HepG2 (cell line): ENCODE measurements around the gene BPIFB2. TPM values are rescaled to one million over a fixed set of nuclear protein-coding genes. Genes with fewer than 3 reads are reported as not detected.
A peak's percentile ranks its signal among the peaks of the same experiment; 100 is the strongest.

Experiments used
- AKAP8 ChIP-seq: sonication (generic); formaldehyde crosslinking; IDR thresholded peaks from 2 replicates; pipeline ENCODE4 v1.5.1; 2020; ENCODE audit warnings: mild to moderate bottlenecking, missing genetic modification reagents
- ARHGAP35 ChIP-seq: sonication (generic); formaldehyde crosslinking; IDR thresholded peaks from 2 replicates; pipeline ENCODE4 v1.9.0; 2022; ENCODE audit warnings: mild to moderate bottlenecking, inconsistent platforms, moderate library complexity, missing genetic modification reagents, borderline replicate concordance
- EED ChIP-seq: sonication (generic); formaldehyde crosslinking; IDR thresholded peaks from 2 replicates; pipeline ENCODE4 v1.5.0; 2020; ENCODE audit warnings: mild to moderate bottlenecking, missing genetic modification reagents
- HNRNPL ChIP-seq: fragments of 200-400 bp; formaldehyde crosslinking; IDR thresholded peaks from 2 replicates; pipeline ENCODE4 v1.6.1; 2017; ENCODE audit warnings: mild to moderate bottlenecking, low read depth, low read length
- HOXA7 ChIP-seq: sonication (generic); formaldehyde crosslinking; IDR thresholded peaks from 2 replicates; pipeline ENCODE4 v1.8.1; 2022; ENCODE audit warnings: mild to moderate bottlenecking, missing genetic modification reagents, moderate library complexity
- JARID2 ChIP-seq: sonication (generic); formaldehyde crosslinking; IDR thresholded peaks from 2 replicates; pipeline ENCODE4 v1.8.1; 2023; ENCODE audit warnings: missing genetic modification reagents, inconsistent platforms; ENCODE audit not compliant: insufficient replicate concordance
- KDM5B ChIP-seq: sonication (generic); formaldehyde crosslinking; IDR thresholded peaks from 2 replicates; pipeline ENCODE4 v1.4.0; 2020; ENCODE audit warnings: missing genetic modification reagents, mild to moderate bottlenecking, borderline replicate concordance
- NBN ChIP-seq: fragments of 450-650 bp; conservative IDR thresholded peaks from 2 replicates; pipeline ENCODE4 v1.6.1; 2017
- NFE2L1 ChIP-seq: sonication (generic); formaldehyde crosslinking; IDR thresholded peaks from 2 replicates; pipeline ENCODE4 v1.4.0; 2020; ENCODE audit warnings: missing genetic modification reagents, mild to moderate bottlenecking, borderline replicate concordance
- ZBTB42 ChIP-seq: sonication (generic); formaldehyde crosslinking; IDR thresholded peaks from 2 replicates; pipeline ENCODE4 v1.5.0; 2020; ENCODE audit warnings: mild to moderate bottlenecking, missing genetic modification reagents
- ZNF383 ChIP-seq: sonication (generic); formaldehyde crosslinking; IDR thresholded peaks from 2 replicates; pipeline ENCODE4 v1.4.0; 2020; ENCODE audit warnings: missing genetic modification reagents, mild to moderate bottlenecking, borderline replicate concordance
- ZNF670 ChIP-seq: sonication (generic); formaldehyde crosslinking; IDR thresholded peaks from 2 replicates; pipeline ENCODE4 v1.8.0; 2022; ENCODE audit warnings: mild to moderate bottlenecking, missing genetic modification reagents, borderline replicate concordance
- ZNF7 ChIP-seq: IDR thresholded peaks from 2 replicates; pipeline ENCODE4 v1.6.1; 2016; ENCODE audit warnings: missing biosample characterization, missing genetic modification reagents
- ZNF790 ChIP-seq: sonication (generic); formaldehyde crosslinking; IDR thresholded peaks from 2 replicates; pipeline ENCODE4 v1.8.0; 2022; ENCODE audit warnings: missing genetic modification reagents, mild to moderate bottlenecking, borderline replicate concordance
- ZZZ3 ChIP-seq: sonication (generic); formaldehyde crosslinking; IDR thresholded peaks from 2 replicates; pipeline ENCODE4 v1.4.0; 2020; ENCODE audit warnings: missing genetic modification reagents, mild to moderate bottlenecking, borderline replicate concordance
- polyA plus RNA-seq, 8 experiments: library from polyadenylated mRNA; depleted of rRNA in 3 of 8; stranded (reverse) in 7 of 8; unstranded in 1 of 8; fragments of >200 nt; fragmentation: Illumina TruSeq in 4 of 8; extraction: Trizol in 4 of 8; gene quantifications; 2 replicates each; pipeline versions ENCODE4 v1.2.1 to v1.2.3, GENCODE V29; 2011 to 2016; ENCODE audit warnings: low read depth in 4 of 8, missing spikeins in 1 of 8, mixed read lengths in 1 of 8; ENCODE audit not compliant: insufficient read depth in 1 of 8
- total RNA-seq, 5 experiments: library from RNA; depleted of rRNA; stranded (reverse); fragments of >200 nt; fragmentation: Illumina TruSeq; extraction: Trizol; gene quantifications; 2 replicates each; pipeline ENCODE4 v1.2.3, GENCODE V29; 2016; ENCODE audit warnings: low read depth in 1 of 5
- TF ChIP-seq, protein P1 (sequence below): sonication (generic); formaldehyde crosslinking; IDR thresholded peaks from 2 replicates; pipeline ENCODE4 v1.5.1; 2020; ENCODE audit warnings: missing genetic modification reagents, mild to moderate bottlenecking, borderline replicate concordance
- TF ChIP-seq, protein P2 (sequence below): sonication (generic); formaldehyde crosslinking; IDR thresholded peaks from 2 replicates; pipeline ENCODE4 v1.5.1; 2020; ENCODE audit warnings: mild to moderate bottlenecking, missing genetic modification reagents, moderate library complexity
- TF ChIP-seq, protein P3 (sequence below): sonication (generic); formaldehyde crosslinking; conservative IDR thresholded peaks from 2 replicates; pipeline ENCODE4 v1.8.0; 2022; ENCODE audit warnings: missing genetic modification reagents
- TF ChIP-seq, protein P4 (sequence below): sonication (generic); formaldehyde crosslinking; conservative IDR thresholded peaks from 2 replicates; pipeline ENCODE4 v1.4.0; 2020; ENCODE audit warnings: missing genetic modification reagents
- TF ChIP-seq, protein P5 (sequence below): sonication (generic); formaldehyde crosslinking; IDR thresholded peaks from 2 replicates; pipeline ENCODE4 v1.4.0; 2020; ENCODE audit warnings: mild to moderate bottlenecking, missing genetic modification reagents

The BPIFB2 gene
- total and polyA plus RNA-seq, 2 of the 13 experiments (the other 11 are each of a cell fraction or from before 2014, with no cell fraction given): 54.5 to 902 TPM

DNA sequence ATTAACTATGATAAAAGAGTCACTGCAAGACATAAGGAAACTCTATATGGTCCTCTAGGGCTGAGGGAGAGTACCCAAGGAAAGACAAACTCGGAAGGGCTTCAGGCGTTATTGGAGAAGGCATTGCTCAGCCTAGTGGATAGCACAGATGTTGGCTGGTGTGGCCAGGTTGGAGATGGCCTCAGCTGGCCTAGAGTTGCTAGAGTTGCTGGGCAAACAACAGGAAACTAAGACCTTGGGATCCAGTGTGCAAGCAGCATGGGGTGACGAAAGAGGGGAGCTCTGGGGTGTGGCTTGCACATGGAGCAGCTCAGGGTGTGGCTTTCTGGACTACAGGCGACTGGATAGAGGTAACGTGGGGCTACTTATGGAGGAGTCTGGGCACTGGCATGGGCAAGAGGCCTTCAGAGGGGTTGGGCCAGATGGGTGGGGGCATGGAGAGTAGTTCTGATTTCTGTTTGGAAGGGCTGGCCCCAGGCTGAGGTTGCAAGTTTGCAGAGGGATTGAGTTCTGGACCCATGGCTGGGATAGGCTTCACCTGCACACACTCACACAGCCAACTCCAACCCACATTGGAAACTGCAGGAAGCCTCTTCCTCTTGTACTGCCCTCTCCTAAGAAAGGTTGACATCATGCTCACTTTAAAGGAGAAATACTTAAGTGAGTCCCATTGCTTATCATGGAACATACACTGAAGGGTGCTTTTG, 18.7 kb downstream of the BPIFB2 start (continued):
- TF ChIP-seq ARHGAP35 (CRISPR knock-in tag) (no peak), ZNF7 (CRISPR knock-in tag) (no peak), KDM5B (CRISPR knock-in tag) (no peak; the same call in 1 of the 2 replicates), JARID2 (no peak), ZNF670 (no peak), EED (CRISPR knock-in tag) (no peak), ZBTB42 (CRISPR knock-in tag) (no peak), HOXA7 (CRISPR knock-in tag) (no peak), ZZZ3 (CRISPR knock-in tag) (no peak), ZNF790 (0 out of 2 replicates have a peak, but pooled peaks have one; percentile 83), HNRNPL (peak; percentile 72; the same call in 1 of the 2 replicates), NFE2L1 (CRISPR knock-in tag) (no peak), ZNF383 (CRISPR knock-in tag) (no peak), AKAP8 (peak; percentile 91), NBN (no peak)
- TF ChIP-seq, protein P1, sequence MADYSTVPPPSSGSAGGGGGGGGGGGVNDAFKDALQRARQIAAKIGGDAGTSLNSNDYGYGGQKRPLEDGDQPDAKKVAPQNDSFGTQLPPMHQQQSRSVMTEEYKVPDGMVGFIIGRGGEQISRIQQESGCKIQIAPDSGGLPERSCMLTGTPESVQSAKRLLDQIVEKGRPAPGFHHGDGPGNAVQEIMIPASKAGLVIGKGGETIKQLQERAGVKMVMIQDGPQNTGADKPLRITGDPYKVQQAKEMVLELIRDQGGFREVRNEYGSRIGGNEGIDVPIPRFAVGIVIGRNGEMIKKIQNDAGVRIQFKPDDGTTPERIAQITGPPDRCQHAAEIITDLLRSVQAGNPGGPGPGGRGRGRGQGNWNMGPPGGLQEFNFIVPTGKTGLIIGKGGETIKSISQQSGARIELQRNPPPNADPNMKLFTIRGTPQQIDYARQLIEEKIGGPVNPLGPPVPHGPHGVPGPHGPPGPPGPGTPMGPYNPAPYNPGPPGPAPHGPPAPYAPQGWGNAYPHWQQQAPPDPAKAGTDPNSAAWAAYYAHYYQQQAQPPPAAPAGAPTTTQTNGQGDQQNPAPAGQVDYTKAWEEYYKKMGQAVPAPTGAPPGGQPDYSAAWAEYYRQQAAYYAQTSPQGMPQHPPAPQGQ (CRISPR knock-in tag): peak; percentile 42; the same call in 1 of the 2 replicates
- TF ChIP-seq, protein P2, sequence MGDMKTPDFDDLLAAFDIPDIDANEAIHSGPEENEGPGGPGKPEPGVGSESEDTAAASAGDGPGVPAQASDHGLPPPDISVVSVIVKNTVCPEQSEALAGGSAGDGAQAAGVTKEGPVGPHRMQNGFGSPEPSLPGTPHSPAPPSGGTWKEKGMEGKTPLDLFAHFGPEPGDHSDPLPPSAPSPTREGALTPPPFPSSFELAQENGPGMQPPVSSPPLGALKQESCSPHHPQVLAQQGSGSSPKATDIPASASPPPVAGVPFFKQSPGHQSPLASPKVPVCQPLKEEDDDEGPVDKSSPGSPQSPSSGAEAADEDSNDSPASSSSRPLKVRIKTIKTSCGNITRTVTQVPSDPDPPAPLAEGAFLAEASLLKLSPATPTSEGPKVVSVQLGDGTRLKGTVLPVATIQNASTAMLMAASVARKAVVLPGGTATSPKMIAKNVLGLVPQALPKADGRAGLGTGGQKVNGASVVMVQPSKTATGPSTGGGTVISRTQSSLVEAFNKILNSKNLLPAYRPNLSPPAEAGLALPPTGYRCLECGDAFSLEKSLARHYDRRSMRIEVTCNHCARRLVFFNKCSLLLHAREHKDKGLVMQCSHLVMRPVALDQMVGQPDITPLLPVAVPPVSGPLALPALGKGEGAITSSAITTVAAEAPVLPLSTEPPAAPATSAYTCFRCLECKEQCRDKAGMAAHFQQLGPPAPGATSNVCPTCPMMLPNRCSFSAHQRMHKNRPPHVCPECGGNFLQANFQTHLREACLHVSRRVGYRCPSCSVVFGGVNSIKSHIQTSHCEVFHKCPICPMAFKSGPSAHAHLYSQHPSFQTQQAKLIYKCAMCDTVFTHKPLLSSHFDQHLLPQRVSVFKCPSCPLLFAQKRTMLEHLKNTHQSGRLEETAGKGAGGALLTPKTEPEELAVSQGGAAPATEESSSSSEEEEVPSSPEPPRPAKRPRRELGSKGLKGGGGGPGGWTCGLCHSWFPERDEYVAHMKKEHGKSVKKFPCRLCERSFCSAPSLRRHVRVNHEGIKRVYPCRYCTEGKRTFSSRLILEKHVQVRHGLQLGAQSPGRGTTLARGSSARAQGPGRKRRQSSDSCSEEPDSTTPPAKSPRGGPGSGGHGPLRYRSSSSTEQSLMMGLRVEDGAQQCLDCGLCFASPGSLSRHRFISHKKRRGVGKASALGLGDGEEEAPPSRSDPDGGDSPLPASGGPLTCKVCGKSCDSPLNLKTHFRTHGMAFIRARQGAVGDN: peak; percentile 46
- TF ChIP-seq, protein P3, sequence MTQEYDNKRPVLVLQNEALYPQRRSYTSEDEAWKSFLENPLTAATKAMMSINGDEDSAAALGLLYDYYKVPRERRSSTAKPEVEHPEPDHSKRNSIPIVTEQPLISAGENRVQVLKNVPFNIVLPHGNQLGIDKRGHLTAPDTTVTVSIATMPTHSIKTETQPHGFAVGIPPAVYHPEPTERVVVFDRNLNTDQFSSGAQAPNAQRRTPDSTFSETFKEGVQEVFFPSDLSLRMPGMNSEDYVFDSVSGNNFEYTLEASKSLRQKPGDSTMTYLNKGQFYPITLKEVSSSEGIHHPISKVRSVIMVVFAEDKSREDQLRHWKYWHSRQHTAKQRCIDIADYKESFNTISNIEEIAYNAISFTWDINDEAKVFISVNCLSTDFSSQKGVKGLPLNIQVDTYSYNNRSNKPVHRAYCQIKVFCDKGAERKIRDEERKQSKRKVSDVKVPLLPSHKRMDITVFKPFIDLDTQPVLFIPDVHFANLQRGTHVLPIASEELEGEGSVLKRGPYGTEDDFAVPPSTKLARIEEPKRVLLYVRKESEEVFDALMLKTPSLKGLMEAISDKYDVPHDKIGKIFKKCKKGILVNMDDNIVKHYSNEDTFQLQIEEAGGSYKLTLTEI: no peak
- TF ChIP-seq, protein P4, sequence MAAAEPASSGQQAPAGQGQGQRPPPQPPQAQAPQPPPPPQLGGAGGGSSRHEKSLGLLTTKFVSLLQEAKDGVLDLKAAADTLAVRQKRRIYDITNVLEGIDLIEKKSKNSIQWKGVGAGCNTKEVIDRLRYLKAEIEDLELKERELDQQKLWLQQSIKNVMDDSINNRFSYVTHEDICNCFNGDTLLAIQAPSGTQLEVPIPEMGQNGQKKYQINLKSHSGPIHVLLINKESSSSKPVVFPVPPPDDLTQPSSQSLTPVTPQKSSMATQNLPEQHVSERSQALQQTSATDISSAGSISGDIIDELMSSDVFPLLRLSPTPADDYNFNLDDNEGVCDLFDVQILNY (CRISPR knock-in tag): 0 out of 2 replicates have a peak, but pooled peaks have one; percentile 34
- TF ChIP-seq, protein P5, sequence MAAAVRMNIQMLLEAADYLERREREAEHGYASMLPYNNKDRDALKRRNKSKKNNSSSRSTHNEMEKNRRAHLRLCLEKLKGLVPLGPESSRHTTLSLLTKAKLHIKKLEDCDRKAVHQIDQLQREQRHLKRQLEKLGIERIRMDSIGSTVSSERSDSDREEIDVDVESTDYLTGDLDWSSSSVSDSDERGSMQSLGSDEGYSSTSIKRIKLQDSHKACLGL (CRISPR knock-in tag): no peak
